HCT116 (cell line): ENCODE results near the gene ZNF746. TPM values are rescaled to one million over a fixed set of nuclear protein-coding genes. Genes with fewer than 3 reads are reported as not detected.

Experiments used
- total RNA-seq: library from RNA; stranded (reverse); gene quantifications from one replicate; pipeline ENCODE4 v1.2.1, GENCODE V29; 2021; ENCODE audit not compliant: unreplicated experiment

The ZNF746 gene
- total RNA-seq, 1 experiment from 2014 or later: 18.7 TPM

Other genes starting within 250 kb of the ZNF746 start
- gene ZNF783, start 235.6 kb downstream of the ZNF746 start, total RNA-seq: 12.5 TPM
- 15.6 TPM for gene ZNF777, start 36.7 kb downstream of the ZNF746 start, total RNA-seq